ENCODE results near the gene CDK2.

GRCh38 chr12:55970775-55971174, 4.1 kb downstream of the CDK2 start:
- TF ChIP-seq CTCF (IDR thresholded peaks at IDR 0.05; ENCODE audit: borderline replicate concordance, extremely low read depth, low read length, poor library complexity, severe bottlenecking) (no peak), EZH2 (IDR thresholded peaks at IDR 0.05; ENCODE audit: borderline replicate concordance, low read depth, low read length, severe bottlenecking) (no peak)

Data from DND-41 (cell line).